WTC11 (cell line): Measurements from ENCODE around the gene GPAT3. TPM values are rescaled to one million over a fixed set of nuclear protein-coding genes. Genes with fewer than 3 reads are reported as not detected.

Experiments
- ATAC-seq: fragments of 200-7000 bp; cut with Tn5 transposase; 2 replicates; pipeline ENCODE4 v1.10.0; 2021; ENCODE audit warnings: mild to moderate bottlenecking, moderate library complexity
- CTCF ChIA-PET: fragments of 300-600 bp; sonication (Branson Sonifier 250); formaldehyde crosslinking; loops from one replicate; lab custom pipeline; 2021; ENCODE audit warnings: antibody characterized with exemption; lab: Charles Lee
- POLR2A ChIA-PET: fragments of 350-600 bp; sonication (Branson Sonifier 250); formaldehyde crosslinking; loops from one replicate; lab custom pipeline; 2021; ENCODE audit warnings: antibody characterized with exemption; lab: Charles Lee
- DNase-seq: peaks from one replicate; pipeline ENCODE4 v3.0.0; 2021; ENCODE audit warnings: low spot score
- H3K27ac Mint-ChIP-seq: 2 replicates; pipeline ENCODE4 v1.8.0; 2021; ENCODE audit warnings: mixed read lengths
- H3K27me3 Mint-ChIP-seq: 2 replicates; pipeline ENCODE4 v1.8.0; 2021; ENCODE audit warnings: low read depth, mild to moderate bottlenecking, moderate library complexity, mixed read lengths
- H3K36me3 Mint-ChIP-seq: 2 replicates; pipeline ENCODE4 v1.8.0; 2021; ENCODE audit warnings: mixed read lengths
- H3K4me1 Mint-ChIP-seq: 2 replicates; pipeline ENCODE4 v1.8.0; 2022; ENCODE audit warnings: mixed read lengths
- H3K4me3 Mint-ChIP-seq: 2 replicates; pipeline ENCODE4 v1.8.0; 2021; ENCODE audit warnings: mild to moderate bottlenecking, moderate library complexity, mixed read lengths
- H3K9me3 Mint-ChIP-seq: 2 replicates; pipeline ENCODE4 v1.8.0; 2021; ENCODE audit warnings: mixed read lengths
- ESRRA ChIP-seq: sonication (generic); formaldehyde crosslinking; IDR thresholded peaks from 2 replicates; pipeline ENCODE4 v1.8.1; 2022; ENCODE audit warnings: mild to moderate bottlenecking, missing genetic modification reagents, borderline replicate concordance
- NFE2L1 ChIP-seq: sonication (generic); formaldehyde crosslinking; IDR thresholded peaks from 2 replicates; pipeline ENCODE4 v1.8.1; 2023; ENCODE audit warnings: missing genetic modification reagents
- NFYB ChIP-seq: sonication (generic); formaldehyde crosslinking; conservative IDR thresholded peaks from 2 replicates; pipeline ENCODE4 v1.8.0; 2022; ENCODE audit warnings: low read depth, missing genetic modification reagents
- TEAD4 ChIP-seq: sonication (generic); formaldehyde crosslinking; IDR thresholded peaks from 2 replicates; pipeline ENCODE4 v1.8.0; 2022; ENCODE audit warnings: mild to moderate bottlenecking, missing genetic modification reagents
- ZNF232 ChIP-seq: sonication (generic); formaldehyde crosslinking; IDR thresholded peaks from 2 replicates; pipeline ENCODE4 v1.8.0; 2022; ENCODE audit warnings: mild to moderate bottlenecking, missing genetic modification reagents
- ZNF396 ChIP-seq: fragments of 250-450 bp; sonication (Bioruptor Pico); IDR thresholded peaks from 2 replicates; pipeline ENCODE4 v1.8.0; 2021; ENCODE audit warnings: mild to moderate bottlenecking, moderate library complexity, borderline replicate concordance
- ZNF423 ChIP-seq: fragments of 250-450 bp; sonication (Bioruptor Pico); IDR thresholded peaks from 2 replicates; pipeline ENCODE4 v2.1.2; 2022; ENCODE audit warnings: mild to moderate bottlenecking, moderate library complexity
- total RNA-seq: library from RNA; stranded (reverse); gene quantifications from 3 replicates; pipeline ENCODE4 v1.2.3, GENCODE V29; 2021
- TF ChIP-seq, protein P1 (sequence below): sonication (generic); formaldehyde crosslinking; IDR thresholded peaks from 2 replicates; pipeline ENCODE4 v1.8.0; 2023; ENCODE audit warnings: missing genetic modification reagents, mild to moderate bottlenecking, borderline replicate concordance
- TF ChIP-seq, protein P2 (sequence below): sonication (generic); formaldehyde crosslinking; IDR thresholded peaks from 2 replicates; pipeline ENCODE4 v1.8.1; 2022; ENCODE audit warnings: low read depth, mild to moderate bottlenecking, moderate library complexity, missing genetic modification reagents, borderline replicate concordance
- TF ChIP-seq, protein P3 (sequence below): sonication (generic); formaldehyde crosslinking; IDR thresholded peaks from 2 replicates; pipeline ENCODE4 v1.8.0; 2022; ENCODE audit warnings: mild to moderate bottlenecking, missing genetic modification reagents
- TF ChIP-seq, protein P4 (sequence below): sonication (generic); formaldehyde crosslinking; IDR thresholded peaks from 2 replicates; pipeline ENCODE4 v1.8.1; 2022; ENCODE audit warnings: low read depth, missing genetic modification reagents, borderline replicate concordance
- TF ChIP-seq, protein P5 (sequence below): sonication (generic); formaldehyde crosslinking; IDR thresholded peaks from 2 replicates; pipeline ENCODE4 v1.8.0; 2022; ENCODE audit warnings: missing genetic modification reagents
- TF ChIP-seq, protein P6 (sequence below): sonication (generic); formaldehyde crosslinking; IDR thresholded peaks from 2 replicates; pipeline ENCODE4 v1.8.1; 2023; ENCODE audit warnings: mild to moderate bottlenecking, missing genetic modification reagents, borderline replicate concordance
- TF ChIP-seq, protein P7 (sequence below): sonication (generic); formaldehyde crosslinking; conservative IDR thresholded peaks from 2 replicates; pipeline ENCODE4 v1.8.1; 2023; ENCODE audit warnings: mild to moderate bottlenecking, low read depth, missing genetic modification reagents, moderate library complexity
- TF ChIP-seq, protein P8 (sequence below): fragments of 250-450 bp; sonication (Bioruptor Pico); IDR thresholded peaks from 2 replicates; pipeline ENCODE4 v1.9.0; 2021; ENCODE audit warnings: mild to moderate bottlenecking

Gene GPAT3
- total RNA-seq, 1 experiment from 2014 or later = 1.3 TPM

DNA sequence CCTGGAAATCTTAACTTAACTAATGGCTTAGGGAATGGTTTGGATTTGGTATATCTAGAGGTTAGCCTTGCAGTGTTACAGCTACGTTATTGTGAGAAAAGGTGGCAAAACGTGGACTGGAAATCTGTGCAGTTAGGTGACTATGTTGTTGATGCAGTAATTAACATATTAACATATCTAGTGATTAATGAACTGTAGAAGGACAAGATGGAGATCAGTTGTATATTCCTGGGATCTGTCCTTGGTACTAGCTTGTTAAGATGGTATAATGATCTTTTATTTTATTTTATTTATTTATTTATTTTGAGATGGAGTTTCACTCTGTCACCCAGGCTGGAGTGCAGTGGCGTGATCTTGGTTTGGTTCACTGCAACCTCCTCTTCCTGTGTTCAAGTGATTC, 36.9 kb downstream of the GPAT3 start:
- ATAC-seq = no peak
- DNase-seq = no peak
- H3K4me3 Mint-ChIP-seq = no peak overlapping the region
- H3K9me3 Mint-ChIP-seq = peaks cover 4% of the 10 kb centered on the region; the same call in 1 of the 2 replicates
- no peak overlapping the region for H3K27ac Mint-ChIP-seq
- no peaks in the 10 kb centered on the region for H3K4me1 Mint-ChIP-seq
- ChIA-PET CTCF (no interaction called here), POLR2A (no interaction called here)
- no peaks in the 10 kb centered on the region for H3K36me3 Mint-ChIP-seq
- H3K27me3 Mint-ChIP-seq = no peaks in the 10 kb centered on the region
- TF ChIP-seq, protein P1, sequence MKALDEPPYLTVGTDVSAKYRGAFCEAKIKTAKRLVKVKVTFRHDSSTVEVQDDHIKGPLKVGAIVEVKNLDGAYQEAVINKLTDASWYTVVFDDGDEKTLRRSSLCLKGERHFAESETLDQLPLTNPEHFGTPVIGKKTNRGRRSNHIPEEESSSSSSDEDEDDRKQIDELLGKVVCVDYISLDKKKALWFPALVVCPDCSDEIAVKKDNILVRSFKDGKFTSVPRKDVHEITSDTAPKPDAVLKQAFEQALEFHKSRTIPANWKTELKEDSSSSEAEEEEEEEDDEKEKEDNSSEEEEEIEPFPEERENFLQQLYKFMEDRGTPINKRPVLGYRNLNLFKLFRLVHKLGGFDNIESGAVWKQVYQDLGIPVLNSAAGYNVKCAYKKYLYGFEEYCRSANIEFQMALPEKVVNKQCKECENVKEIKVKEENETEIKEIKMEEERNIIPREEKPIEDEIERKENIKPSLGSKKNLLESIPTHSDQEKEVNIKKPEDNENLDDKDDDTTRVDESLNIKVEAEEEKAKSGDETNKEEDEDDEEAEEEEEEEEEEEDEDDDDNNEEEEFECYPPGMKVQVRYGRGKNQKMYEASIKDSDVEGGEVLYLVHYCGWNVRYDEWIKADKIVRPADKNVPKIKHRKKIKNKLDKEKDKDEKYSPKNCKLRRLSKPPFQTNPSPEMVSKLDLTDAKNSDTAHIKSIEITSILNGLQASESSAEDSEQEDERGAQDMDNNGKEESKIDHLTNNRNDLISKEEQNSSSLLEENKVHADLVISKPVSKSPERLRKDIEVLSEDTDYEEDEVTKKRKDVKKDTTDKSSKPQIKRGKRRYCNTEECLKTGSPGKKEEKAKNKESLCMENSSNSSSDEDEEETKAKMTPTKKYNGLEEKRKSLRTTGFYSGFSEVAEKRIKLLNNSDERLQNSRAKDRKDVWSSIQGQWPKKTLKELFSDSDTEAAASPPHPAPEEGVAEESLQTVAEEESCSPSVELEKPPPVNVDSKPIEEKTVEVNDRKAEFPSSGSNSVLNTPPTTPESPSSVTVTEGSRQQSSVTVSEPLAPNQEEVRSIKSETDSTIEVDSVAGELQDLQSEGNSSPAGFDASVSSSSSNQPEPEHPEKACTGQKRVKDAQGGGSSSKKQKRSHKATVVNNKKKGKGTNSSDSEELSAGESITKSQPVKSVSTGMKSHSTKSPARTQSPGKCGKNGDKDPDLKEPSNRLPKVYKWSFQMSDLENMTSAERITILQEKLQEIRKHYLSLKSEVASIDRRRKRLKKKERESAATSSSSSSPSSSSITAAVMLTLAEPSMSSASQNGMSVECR = no peak
- TF ChIP-seq, protein P2, sequence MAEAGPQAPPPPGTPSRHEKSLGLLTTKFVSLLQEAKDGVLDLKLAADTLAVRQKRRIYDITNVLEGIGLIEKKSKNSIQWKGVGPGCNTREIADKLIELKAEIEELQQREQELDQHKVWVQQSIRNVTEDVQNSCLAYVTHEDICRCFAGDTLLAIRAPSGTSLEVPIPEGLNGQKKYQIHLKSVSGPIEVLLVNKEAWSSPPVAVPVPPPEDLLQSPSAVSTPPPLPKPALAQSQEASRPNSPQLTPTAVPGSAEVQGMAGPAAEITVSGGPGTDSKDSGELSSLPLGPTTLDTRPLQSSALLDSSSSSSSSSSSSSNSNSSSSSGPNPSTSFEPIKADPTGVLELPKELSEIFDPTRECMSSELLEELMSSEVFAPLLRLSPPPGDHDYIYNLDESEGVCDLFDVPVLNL (CRISPR knock-in tag) = no peak
- TF ChIP-seq ESRRA = no peak
- TF ChIP-seq, protein P3, sequence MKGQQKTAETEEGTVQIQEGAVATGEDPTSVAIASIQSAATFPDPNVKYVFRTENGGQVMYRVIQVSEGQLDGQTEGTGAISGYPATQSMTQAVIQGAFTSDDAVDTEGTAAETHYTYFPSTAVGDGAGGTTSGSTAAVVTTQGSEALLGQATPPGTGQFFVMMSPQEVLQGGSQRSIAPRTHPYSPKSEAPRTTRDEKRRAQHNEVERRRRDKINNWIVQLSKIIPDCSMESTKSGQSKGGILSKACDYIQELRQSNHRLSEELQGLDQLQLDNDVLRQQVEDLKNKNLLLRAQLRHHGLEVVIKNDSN (CRISPR knock-in tag) = no peak
- TF ChIP-seq, protein P4, sequence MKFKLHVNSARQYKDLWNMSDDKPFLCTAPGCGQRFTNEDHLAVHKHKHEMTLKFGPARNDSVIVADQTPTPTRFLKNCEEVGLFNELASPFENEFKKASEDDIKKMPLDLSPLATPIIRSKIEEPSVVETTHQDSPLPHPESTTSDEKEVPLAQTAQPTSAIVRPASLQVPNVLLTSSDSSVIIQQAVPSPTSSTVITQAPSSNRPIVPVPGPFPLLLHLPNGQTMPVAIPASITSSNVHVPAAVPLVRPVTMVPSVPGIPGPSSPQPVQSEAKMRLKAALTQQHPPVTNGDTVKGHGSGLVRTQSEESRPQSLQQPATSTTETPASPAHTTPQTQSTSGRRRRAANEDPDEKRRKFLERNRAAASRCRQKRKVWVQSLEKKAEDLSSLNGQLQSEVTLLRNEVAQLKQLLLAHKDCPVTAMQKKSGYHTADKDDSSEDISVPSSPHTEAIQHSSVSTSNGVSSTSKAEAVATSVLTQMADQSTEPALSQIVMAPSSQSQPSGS (CRISPR knock-in tag) = no peak
- no peak for TF ChIP-seq NFE2L1 (CRISPR knock-in tag)
- TF ChIP-seq, protein P5, sequence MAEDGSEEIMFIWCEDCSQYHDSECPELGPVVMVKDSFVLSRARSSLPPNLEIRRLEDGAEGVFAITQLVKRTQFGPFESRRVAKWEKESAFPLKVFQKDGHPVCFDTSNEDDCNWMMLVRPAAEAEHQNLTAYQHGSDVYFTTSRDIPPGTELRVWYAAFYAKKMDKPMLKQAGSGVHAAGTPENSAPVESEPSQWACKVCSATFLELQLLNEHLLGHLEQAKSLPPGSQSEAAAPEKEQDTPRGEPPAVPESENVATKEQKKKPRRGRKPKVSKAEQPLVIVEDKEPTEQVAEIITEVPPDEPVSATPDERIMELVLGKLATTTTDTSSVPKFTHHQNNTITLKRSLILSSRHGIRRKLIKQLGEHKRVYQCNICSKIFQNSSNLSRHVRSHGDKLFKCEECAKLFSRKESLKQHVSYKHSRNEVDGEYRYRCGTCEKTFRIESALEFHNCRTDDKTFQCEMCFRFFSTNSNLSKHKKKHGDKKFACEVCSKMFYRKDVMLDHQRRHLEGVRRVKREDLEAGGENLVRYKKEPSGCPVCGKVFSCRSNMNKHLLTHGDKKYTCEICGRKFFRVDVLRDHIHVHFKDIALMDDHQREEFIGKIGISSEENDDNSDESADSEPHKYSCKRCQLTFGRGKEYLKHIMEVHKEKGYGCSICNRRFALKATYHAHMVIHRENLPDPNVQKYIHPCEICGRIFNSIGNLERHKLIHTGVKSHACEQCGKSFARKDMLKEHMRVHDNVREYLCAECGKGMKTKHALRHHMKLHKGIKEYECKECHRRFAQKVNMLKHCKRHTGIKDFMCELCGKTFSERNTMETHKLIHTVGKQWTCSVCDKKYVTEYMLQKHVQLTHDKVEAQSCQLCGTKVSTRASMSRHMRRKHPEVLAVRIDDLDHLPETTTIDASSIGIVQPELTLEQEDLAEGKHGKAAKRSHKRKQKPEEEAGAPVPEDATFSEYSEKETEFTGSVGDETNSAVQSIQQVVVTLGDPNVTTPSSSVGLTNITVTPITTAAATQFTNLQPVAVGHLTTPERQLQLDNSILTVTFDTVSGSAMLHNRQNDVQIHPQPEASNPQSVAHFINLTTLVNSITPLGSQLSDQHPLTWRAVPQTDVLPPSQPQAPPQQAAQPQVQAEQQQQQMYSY (CRISPR knock-in tag) = no peak
- TF ChIP-seq, protein P6, sequence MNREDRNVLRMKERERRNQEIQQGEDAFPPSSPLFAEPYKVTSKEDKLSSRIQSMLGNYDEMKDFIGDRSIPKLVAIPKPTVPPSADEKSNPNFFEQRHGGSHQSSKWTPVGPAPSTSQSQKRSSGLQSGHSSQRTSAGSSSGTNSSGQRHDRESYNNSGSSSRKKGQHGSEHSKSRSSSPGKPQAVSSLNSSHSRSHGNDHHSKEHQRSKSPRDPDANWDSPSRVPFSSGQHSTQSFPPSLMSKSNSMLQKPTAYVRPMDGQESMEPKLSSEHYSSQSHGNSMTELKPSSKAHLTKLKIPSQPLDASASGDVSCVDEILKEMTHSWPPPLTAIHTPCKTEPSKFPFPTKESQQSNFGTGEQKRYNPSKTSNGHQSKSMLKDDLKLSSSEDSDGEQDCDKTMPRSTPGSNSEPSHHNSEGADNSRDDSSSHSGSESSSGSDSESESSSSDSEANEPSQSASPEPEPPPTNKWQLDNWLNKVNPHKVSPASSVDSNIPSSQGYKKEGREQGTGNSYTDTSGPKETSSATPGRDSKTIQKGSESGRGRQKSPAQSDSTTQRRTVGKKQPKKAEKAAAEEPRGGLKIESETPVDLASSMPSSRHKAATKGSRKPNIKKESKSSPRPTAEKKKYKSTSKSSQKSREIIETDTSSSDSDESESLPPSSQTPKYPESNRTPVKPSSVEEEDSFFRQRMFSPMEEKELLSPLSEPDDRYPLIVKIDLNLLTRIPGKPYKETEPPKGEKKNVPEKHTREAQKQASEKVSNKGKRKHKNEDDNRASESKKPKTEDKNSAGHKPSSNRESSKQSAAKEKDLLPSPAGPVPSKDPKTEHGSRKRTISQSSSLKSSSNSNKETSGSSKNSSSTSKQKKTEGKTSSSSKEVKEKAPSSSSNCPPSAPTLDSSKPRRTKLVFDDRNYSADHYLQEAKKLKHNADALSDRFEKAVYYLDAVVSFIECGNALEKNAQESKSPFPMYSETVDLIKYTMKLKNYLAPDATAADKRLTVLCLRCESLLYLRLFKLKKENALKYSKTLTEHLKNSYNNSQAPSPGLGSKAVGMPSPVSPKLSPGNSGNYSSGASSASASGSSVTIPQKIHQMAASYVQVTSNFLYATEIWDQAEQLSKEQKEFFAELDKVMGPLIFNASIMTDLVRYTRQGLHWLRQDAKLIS (CRISPR knock-in tag) = no peak
- no peak for TF ChIP-seq ZNF396
- TF ChIP-seq, protein P7, sequence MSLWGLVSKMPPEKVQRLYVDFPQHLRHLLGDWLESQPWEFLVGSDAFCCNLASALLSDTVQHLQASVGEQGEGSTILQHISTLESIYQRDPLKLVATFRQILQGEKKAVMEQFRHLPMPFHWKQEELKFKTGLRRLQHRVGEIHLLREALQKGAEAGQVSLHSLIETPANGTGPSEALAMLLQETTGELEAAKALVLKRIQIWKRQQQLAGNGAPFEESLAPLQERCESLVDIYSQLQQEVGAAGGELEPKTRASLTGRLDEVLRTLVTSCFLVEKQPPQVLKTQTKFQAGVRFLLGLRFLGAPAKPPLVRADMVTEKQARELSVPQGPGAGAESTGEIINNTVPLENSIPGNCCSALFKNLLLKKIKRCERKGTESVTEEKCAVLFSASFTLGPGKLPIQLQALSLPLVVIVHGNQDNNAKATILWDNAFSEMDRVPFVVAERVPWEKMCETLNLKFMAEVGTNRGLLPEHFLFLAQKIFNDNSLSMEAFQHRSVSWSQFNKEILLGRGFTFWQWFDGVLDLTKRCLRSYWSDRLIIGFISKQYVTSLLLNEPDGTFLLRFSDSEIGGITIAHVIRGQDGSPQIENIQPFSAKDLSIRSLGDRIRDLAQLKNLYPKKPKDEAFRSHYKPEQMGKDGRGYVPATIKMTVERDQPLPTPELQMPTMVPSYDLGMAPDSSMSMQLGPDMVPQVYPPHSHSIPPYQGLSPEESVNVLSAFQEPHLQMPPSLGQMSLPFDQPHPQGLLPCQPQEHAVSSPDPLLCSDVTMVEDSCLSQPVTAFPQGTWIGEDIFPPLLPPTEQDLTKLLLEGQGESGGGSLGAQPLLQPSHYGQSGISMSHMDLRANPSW (CRISPR knock-in tag) = no peak
- no peak for TF ChIP-seq ZNF423 (CRISPR knock-in tag)
- TF ChIP-seq ZNF232 = no peak
- no peak for TF ChIP-seq NFYB (CRISPR knock-in tag)
- no peak for TF ChIP-seq TEAD4 (CRISPR knock-in tag)
- TF ChIP-seq, protein P8, sequence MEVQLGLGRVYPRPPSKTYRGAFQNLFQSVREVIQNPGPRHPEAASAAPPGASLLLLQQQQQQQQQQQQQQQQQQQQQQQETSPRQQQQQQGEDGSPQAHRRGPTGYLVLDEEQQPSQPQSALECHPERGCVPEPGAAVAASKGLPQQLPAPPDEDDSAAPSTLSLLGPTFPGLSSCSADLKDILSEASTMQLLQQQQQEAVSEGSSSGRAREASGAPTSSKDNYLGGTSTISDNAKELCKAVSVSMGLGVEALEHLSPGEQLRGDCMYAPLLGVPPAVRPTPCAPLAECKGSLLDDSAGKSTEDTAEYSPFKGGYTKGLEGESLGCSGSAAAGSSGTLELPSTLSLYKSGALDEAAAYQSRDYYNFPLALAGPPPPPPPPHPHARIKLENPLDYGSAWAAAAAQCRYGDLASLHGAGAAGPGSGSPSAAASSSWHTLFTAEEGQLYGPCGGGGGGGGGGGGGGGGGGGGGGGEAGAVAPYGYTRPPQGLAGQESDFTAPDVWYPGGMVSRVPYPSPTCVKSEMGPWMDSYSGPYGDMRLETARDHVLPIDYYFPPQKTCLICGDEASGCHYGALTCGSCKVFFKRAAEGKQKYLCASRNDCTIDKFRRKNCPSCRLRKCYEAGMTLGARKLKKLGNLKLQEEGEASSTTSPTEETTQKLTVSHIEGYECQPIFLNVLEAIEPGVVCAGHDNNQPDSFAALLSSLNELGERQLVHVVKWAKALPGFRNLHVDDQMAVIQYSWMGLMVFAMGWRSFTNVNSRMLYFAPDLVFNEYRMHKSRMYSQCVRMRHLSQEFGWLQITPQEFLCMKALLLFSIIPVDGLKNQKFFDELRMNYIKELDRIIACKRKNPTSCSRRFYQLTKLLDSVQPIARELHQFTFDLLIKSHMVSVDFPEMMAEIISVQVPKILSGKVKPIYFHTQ (CRISPR knock-in tag) = no peak
